ENCODE data around the gene ELP5.

ELP5 gene

GRCh38 chr17:7208027-7208571 is 43.9 kb upstream of the ELP5 start:
- DNase-seq (ENCODE audit: low read depth) = no peak
- no peak overlapping the region for H3K4me3 ChIP-seq (ENCODE audit: low read length)
- TF ChIP-seq CTCF (conservative IDR thresholded peaks at IDR 0.05; ENCODE audit: low read length) = no peak

GRCh38 chr17:7208754-7209460 is 43.1 kb upstream of the ELP5 start:
- no peak for DNase-seq (ENCODE audit: low read depth)
- no peak overlapping the region for H3K4me3 ChIP-seq (ENCODE audit: low read length)
- TF ChIP-seq CTCF (conservative IDR thresholded peaks at IDR 0.05; ENCODE audit: low read length) = no peak

GRCh38 chr17:7211491-7212273 is 40.3 kb upstream of the ELP5 start:
- TF ChIP-seq CTCF (conservative IDR thresholded peaks at IDR 0.05; ENCODE audit: low read length) = no peak
- no peak overlapping the region for H3K4me3 ChIP-seq (ENCODE audit: low read length)
- no peak for DNase-seq (ENCODE audit: low read depth)

- TF ChIP-seq CTCF (conservative IDR thresholded peaks at IDR 0.05; ENCODE audit: low read length) = peak; percentile 37
- DNase-seq (ENCODE audit: low read depth) = peak; percentile 71
- peak overlapping the region; percentile 68 for H3K4me3 ChIP-seq (ENCODE audit: low read length)
Observed at GRCh38 chr17:7213895-7214299, 38.1 kb upstream of the ELP5 start.

- DNase-seq (ENCODE audit: low read depth) = peak; percentile 95
- peak overlapping the region; percentile 68 for H3K4me3 ChIP-seq (ENCODE audit: low read length)
- TF ChIP-seq CTCF (conservative IDR thresholded peaks at IDR 0.05; ENCODE audit: low read length) = peak; percentile 69
Observed at GRCh38 chr17:7214300-7215135, 37.5 kb upstream of the ELP5 start.

GRCh38 chr17:7215136-7215638 is 36.8 kb upstream of the ELP5 start:
- H3K4me3 ChIP-seq (ENCODE audit: low read length) = peak overlapping the region; percentile 68
- no peak for DNase-seq (ENCODE audit: low read depth)
- no peak for TF ChIP-seq CTCF (conservative IDR thresholded peaks at IDR 0.05; ENCODE audit: low read length)
